ENCODE data around the gene RUNX2.
A peak's percentile ranks its signal among the peaks of the same experiment; 100 is the strongest.
"Not testable (repeated sequence)": the region's sequence is repeated elsewhere in the genome, so short reads cannot be mapped to it uniquely, and the experiment has no call there.

Gene RUNX2

DNA sequence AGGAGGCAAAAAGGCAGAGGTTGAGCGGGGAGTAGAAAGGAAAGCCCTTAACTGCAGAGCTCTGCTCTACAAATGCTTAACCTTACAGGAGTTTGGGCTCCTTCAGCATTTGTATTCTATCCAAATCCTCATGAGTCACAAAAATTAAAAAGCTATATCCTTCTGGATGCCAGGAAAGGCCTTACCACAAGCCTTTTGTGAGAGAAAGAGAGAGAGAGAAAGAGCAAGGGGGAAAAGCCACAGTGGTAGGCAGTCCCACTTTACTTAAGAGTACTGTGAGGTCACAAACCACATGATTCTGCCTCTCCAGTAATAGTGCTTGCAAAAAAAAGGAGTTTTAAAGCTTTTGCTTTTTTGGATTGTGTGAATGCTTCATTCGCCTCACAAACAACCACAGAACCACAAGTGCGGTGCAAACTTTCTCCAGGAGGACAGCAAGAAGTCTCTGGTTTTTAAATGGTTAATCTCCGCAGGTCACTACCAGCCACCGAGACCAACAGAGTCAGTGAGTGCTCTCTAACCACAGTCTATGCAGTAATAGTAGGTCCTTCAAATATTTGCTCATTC lies at the start of gene RUNX2:
Gene RUNX2, plus strand, starts transcription at position 375 of the 567 bp plus-strand sequence. CDS start 397 bp downstream, outside the sequence.
- DNase-seq = peak; percentile 89

DNA sequence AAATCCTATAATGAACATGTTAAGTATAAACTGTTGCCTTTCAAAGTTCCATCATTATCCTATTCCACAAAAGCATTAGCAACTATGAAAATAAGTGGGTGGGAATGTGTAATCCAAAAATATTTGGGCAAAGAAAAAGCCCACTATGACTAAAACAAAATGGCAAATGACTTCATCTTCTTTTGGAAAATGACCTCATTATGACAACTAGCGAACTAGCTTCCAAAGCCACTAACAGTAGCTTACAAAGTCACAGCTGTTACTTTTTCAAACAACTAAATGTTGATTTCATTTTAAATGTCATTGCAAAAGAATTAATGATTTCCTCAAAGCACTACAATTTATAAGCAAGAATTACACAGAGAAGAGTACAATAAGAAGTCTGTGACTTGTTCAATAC lies 49.8 kb upstream of the RUNX2 start:
- no peak for DNase-seq

GRCh38 chr6:45286707-45287106 lies 41.4 kb upstream of the RUNX2 start:
- not testable (repeated sequence) for DNase-seq

GRCh38 chr6:45289751-45290514 lies 38.2 kb upstream of the RUNX2 start:
- DNase-seq = no peak

DNA sequence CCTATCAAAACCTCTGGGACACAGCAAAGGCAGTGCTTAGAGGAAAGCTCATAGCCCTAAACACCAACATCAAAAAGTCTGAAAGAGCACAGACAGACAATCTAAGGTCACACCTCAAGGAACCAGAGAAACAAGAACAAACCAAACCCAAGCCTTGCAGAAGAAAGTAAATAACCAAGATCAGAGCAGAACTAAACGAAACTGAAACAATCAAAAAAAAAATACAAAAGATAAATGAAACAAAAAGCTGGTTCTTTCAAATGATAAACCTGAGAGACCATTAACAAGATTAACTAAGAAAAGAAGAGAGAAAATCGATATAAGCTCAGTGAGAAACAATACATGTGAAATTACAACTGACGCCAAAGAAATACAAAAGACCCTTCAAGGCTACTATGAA lies 34.8 kb upstream of the RUNX2 start:
- DNase-seq = peak; percentile 78

DNA sequence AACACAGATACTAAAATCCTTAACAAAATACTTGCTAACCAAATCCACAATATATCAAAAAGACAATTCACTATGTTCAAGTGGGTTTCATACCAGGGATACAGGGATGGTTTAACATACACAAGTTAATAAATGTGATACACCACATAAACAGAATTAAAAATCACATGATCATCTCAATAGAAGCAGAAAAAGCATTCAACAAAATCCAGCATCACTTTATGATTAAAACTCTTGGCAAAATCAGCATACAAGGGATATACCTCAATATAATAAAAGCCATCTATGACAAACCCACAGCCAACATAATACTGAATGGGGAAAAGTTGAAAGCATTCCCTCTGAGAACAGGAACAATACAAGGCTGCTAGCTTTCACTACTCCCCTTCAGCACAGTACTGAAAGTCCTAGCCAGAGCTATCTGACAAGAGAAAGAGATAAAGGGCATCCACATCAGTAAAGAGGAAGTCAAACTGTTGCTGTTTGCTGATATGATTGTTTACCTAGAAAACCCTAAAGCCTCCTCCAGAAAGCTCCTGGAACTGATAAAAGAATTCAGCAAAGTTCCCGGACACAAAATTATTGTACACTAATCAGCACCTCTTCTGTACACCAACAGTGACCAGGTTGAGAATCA lies 33.9 kb upstream of the RUNX2 start:
- peak; percentile 97 for DNase-seq

GRCh38 chr6:45297320-45297719 lies 30.8 kb upstream of the RUNX2 start:
- peak; percentile 53 for DNase-seq

GRCh38 chr6:45299096-45299581 lies 29.0 kb upstream of the RUNX2 start:
- no peak for DNase-seq

GRCh38 chr6:45300736-45301135 lies 27.4 kb upstream of the RUNX2 start:
- peak; percentile 73 for DNase-seq

DNA sequence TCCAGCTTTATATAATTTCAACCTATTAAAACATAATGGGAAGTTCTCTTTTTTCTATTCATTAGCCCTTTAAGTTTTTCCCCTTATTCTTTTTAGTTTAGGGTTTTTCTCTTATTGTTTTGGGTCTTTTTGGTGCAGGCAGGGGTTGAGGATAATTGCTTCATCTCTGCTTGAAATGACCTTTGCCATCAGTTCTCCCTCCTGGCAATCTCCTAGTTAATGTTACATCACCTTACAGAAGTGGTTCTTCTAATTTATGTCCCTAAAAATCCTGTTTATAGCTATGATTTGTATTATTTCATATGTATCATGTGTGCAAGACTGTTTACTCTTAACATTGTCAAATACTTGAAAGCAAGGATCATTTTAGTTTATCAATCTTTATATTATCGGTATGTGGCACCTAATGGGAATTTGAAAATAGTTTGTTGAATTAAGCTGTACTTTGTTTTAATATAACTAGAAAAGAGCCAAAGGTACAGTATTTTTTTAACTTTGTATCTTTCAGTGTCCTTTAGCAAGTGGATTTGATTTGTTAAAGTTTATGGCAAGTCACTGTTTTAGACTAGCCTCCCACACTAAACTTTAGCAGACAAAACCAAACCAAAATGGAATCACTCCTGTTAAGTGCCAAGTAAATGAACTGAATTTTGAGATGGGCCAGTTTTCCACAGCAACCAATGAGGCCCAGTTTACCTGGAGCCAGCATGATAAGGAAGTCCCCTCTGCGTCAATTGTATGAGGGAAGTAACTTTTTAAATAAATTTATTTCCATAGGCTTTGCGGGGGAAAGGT lies 26.6 kb upstream of the RUNX2 start:
- no peak for DNase-seq

DNA sequence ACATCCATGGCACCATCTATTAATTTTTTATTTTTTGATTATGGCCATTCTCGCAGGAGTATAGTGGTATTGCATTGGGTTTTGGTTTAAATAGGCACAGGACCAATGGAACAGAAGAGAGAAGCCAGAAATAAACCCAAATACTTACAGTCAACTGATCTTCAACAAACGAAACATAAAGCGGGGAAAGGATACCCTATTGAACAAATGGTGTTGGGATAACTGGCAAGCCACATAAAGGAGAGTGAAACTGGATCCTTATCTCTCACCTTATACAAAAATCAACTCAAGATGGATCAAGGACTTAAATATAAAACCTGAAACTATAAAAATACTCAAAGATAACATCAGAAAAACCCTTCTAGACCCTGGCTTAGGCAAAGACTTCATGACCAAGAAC lies 25.3 kb upstream of the RUNX2 start:
- DNase-seq = no peak

GRCh38 chr6:45305546-45305945 lies 22.6 kb upstream of the RUNX2 start:
- DNase-seq = no peak

DNA sequence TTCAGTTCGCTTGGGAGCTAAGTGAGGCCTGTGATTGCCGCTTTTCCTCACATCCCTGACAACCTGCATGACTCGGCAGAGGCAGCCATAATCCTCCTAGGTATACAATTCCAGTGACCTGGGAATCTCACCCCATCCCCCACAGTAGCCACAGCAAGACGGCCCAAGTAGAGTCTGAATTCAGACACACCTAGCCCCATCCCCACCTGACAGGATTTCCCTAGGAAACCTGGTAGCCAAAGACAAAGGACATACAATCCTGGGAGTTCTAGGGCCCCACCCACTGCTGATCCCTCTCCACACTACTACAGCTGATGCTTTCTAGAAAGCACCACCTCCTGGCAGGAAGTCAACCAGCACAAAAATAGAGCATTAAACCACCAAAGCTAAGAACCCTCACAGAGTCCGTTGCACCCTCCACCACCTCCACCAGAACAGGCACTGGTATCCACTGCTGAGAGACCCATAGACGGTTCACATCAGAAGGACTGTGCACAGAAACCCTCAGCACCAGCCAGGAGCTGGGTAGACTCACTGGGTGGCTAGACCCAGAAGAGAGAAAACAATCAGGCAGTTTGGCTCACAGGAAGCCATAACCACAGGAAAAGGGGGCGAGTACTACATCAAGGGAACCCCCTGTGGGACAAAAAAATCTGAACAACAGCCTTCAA lies 17.9 kb upstream of the RUNX2 start:
- no peak for DNase-seq

GRCh38 chr6:45314146-45314545 lies 14.0 kb upstream of the RUNX2 start:
- DNase-seq = peak; percentile 80

DNA sequence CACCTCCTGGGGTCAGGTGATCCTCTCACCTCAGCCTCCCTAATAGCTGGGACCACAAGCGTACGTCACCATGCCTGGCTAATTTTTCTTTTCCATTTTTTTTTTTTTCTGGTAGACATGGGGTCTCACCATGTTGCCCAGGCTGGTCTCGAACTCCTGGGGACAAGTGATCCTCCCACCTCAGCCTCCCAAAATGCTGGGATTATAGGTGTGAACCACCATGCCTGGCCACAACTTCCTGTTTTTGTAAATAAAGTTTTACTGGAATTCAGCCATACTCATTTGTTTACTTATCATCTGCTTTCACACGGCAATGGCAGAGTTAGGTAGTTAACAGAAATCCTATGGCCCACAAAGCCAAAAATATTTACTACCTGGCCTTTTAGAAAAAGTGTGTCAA lies 7.8 kb upstream of the RUNX2 start:
- DNase-seq = peak; percentile 68

DNA sequence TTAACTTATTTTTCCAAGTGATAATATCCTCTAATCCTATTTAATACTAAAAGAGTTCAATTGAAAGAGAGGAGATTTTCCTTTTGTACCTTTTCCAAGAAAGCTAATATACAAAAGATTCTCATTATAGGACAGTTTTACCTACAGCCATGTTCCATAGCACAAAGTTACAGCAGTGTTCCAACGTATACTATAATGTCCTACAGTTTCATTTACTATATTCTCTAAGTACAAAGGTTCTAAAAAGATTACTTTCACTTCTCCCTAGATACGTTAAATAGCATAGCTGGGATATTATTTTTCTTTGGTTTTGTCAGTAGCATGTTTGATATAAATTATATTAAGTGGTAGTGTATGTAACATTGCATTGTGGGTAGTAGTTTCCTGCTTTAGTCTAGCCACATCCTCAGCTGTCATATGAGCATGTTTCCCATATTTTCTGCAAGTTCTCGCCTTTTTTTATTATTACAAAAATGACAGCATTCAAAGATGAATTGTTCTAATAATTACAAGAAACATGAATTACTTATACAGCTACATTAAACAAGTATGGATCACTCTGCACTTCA lies 4.4 kb upstream of the RUNX2 start:
- DNase-seq = peak; percentile 79

DNA sequence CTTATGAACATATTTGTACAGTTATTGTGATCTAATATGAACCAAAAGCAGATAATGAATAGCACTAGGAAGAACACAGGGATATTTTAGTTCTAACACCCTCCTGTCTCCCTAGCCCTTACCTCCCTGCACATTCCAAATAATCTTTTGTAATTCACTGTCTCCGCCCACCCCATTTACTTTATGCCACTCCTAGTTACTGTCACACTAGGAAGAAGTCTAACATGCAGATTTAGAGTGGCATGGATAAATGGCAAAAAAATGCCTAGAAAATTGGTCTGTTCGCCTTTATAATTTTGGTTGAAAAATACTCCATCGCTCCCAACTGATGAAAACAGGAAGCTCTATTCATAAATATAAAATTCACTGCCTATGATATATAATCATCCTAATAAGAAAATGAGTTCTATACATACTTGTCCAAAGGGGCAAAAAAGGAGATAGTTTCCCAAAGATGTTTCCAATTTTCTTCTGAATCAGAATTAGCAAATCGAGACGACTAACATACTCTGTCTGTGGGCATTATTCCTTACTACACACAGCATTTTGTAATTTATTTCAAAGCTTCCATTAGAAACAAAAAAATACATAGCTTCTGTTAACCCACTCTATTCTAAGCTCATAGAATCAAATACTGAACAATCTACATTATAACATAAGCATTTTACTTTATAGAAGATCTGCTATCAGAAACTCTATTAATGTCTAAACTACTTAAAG lies 1.3 kb upstream of the RUNX2 start:
- DNase-seq = peak; percentile 80

GRCh38 chr6:45328523-45328922 lies 393 bp downstream of the RUNX2 start:
- no peak for DNase-seq

DNA sequence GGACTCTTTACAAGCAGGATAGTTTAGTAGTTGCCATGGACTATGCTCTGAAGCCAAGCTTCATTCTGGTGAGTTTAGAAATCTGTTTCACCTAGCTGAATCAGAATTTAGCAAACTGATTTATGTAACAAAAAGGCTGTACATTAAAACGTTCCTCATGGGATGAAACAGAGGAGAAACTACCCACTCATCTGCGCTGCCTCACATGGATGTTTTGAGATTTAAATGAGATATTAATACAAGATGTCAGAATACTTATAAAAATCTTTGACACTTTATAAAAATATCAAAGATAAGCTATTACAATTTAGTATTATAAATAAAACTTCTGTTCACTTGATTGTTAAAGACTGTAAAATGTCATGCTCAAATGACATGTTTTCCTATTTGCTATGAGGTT lies 16.8 kb downstream of the RUNX2 start:
- DNase-seq = no peak

DNA sequence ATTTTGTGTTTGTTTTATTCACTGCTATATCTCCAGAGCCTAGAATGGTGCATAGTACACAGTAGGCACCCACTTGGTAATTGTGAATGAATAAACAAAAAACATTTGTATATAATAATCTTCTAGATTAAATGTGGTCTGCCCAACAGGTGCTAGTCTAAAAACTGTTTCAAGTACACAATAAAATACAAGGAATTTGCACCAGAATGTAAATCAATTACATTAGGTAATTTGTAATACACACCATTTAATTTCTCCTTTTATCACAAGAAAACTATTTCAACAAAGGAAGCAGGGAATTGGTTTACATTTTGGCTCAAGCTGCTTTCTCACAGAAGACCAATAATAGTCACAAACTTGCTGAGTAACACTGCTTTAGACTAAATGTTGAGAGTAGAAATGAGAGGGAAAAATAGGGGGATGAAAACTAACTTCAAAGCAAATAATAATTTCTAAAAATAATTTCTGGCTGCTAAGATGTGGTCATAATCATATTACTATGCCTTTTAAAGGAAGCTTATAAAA lies 22.1 kb downstream of the RUNX2 start:
- no peak for DNase-seq

DNA sequence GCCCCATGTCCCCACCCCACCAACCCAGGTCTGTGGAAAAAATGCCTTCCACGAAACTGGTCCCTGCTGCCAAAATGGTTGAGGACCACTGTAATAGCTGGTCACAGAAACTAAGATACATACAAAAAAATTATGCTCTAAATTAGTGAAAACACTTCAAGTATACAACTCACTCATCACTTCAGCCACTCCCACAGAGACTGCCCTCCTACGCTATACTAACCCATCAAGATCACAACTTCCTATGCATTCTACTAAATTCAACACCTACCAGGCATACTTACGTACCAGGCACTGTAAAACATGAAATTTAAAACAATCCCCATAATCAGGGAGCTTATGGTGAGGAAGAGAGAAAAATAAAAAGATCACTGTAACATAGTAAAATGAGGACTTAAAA lies 22.9 kb downstream of the RUNX2 start:
- no peak for DNase-seq

All from OCI-M1 (cell line).